ENCODE results near the gene FKBP8.

Gene FKBP8

GRCh38 chr19:18490728-18491127, 52.6 kb downstream of the FKBP8 start:
- TF ChIP-seq REST (IDR thresholded peaks at IDR 0.05; ENCODE audit: insufficient replicate concordance, low read depth) (no peak), CTCF (IDR thresholded peaks at IDR 0.05; ENCODE audit: insufficient read depth, low read length) (no peak), SPI1 (IDR thresholded peaks at IDR 0.05; ENCODE audit: borderline replicate concordance, low read depth) (no peak), GABPA (IDR thresholded peaks at IDR 0.05; ENCODE audit: low read depth) (no peak), POLR2AphosphoS5 (IDR thresholded peaks at IDR 0.05; ENCODE audit: low read depth) (no peak)
- no peak overlapping the region for H3K4me3 ChIP-seq (replicated peaks; ENCODE audit: insufficient read depth, low read length)
- no peak overlapping the region for H3K27ac ChIP-seq (replicated peaks)
- no peak for DNase-seq (ENCODE audit: low read depth in 1 of 2, low spot score in 1 of 2)
- H3K27me3 ChIP-seq (ENCODE audit: insufficient read depth, poor library complexity, severe bottlenecking), result no peaks in the 10 kb centered on the region

- no peak overlapping the region for H3K4me3 ChIP-seq (replicated peaks; ENCODE audit: insufficient read depth, low read length)
- no peak for DNase-seq (ENCODE audit: low read depth in 1 of 2, low spot score in 1 of 2)
- no peaks in the 10 kb centered on the region for H3K27me3 ChIP-seq (ENCODE audit: insufficient read depth, poor library complexity, severe bottlenecking)
- TF ChIP-seq GABPA (IDR thresholded peaks at IDR 0.05; ENCODE audit: low read depth), result no peak
- no peak for TF ChIP-seq POLR2AphosphoS5 (IDR thresholded peaks at IDR 0.05; ENCODE audit: low read depth)
- TF ChIP-seq SPI1 (IDR thresholded peaks at IDR 0.05; ENCODE audit: borderline replicate concordance, low read depth), result no peak
- no peak overlapping the region for H3K27ac ChIP-seq (replicated peaks)
These were observed 53.7 kb downstream of the FKBP8 start for GRCh38 chr19:18489627-18490184.

GRCh38 chr19:18488838-18489626, 54.3 kb downstream of the FKBP8 start:
- no peak for DNase-seq (ENCODE audit: low read depth in 1 of 2, low spot score in 1 of 2)
- Histone ChIP-seq H3K27ac (replicated peaks) (no peak overlapping the region), H3K4me3 (replicated peaks; ENCODE audit: insufficient read depth, low read length) (no peak overlapping the region), H3K27me3 (ENCODE audit: insufficient read depth, poor library complexity, severe bottlenecking) (no peaks in the 10 kb centered on the region)
- TF ChIP-seq REST (IDR thresholded peaks at IDR 0.05; ENCODE audit: insufficient replicate concordance, low read depth), result no peak
- TF ChIP-seq GABPA (IDR thresholded peaks at IDR 0.05; ENCODE audit: low read depth), result no peak
- TF ChIP-seq SPI1 (IDR thresholded peaks at IDR 0.05; ENCODE audit: borderline replicate concordance, low read depth), result no peak
- TF ChIP-seq POLR2AphosphoS5 (IDR thresholded peaks at IDR 0.05; ENCODE audit: low read depth), result no peak
- no peak for TF ChIP-seq CTCF (IDR thresholded peaks at IDR 0.05; ENCODE audit: insufficient read depth, low read length)

- TF ChIP-seq REST (IDR thresholded peaks at IDR 0.05; ENCODE audit: insufficient replicate concordance, low read depth) (no peak), CTCF (IDR thresholded peaks at IDR 0.05; ENCODE audit: insufficient read depth, low read length) (peak; percentile 7)
- Histone ChIP-seq H3K4me3 (replicated peaks; ENCODE audit: insufficient read depth, low read length) (no peak overlapping the region), H3K27me3 (ENCODE audit: insufficient read depth, poor library complexity, severe bottlenecking) (no peaks in the 10 kb centered on the region), H3K27ac (replicated peaks) (no peak overlapping the region)
- no peak for DNase-seq (ENCODE audit: low read depth in 1 of 2, low spot score in 1 of 2)
These were observed 55.0 kb downstream of the FKBP8 start for GRCh38 chr19:18488403-18488723.

Measured in HL-60 (cell line).